ENCODE results near the gene FHOD3. TPM values are rescaled to one million over a fixed set of nuclear protein-coding genes. Genes with fewer than 3 reads are reported as not detected.
A peak's percentile ranks its signal among the peaks of the same experiment; 100 is the strongest.

FHOD3 gene
- total RNA-seq, 1 experiment from 2014 or later = 8.7 TPM

- DNase-seq (ENCODE audit: low read depth) = no peak
Observed at GRCh38 chr18:36625386-36625785, 327.9 kb downstream of the FHOD3 start.

- DNase-seq (ENCODE audit: low read depth) = no peak
Observed at GRCh38 chr18:36627637-36628036, 330.1 kb downstream of the FHOD3 start.

GRCh38 chr18:36628435-36629137, 331.1 kb downstream of the FHOD3 start:
- DNase-seq (ENCODE audit: low read depth) = peak; percentile 60

GRCh38 chr18:36629138-36629530, 331.6 kb downstream of the FHOD3 start:
- peak; percentile 45 for DNase-seq (ENCODE audit: low read depth)

- DNase-seq (ENCODE audit: low read depth) = no peak
Observed at GRCh38 chr18:36629836-36630235, 332.3 kb downstream of the FHOD3 start.

- DNase-seq (ENCODE audit: low read depth) = no peak
Observed at GRCh38 chr18:36630917-36631316, 333.4 kb downstream of the FHOD3 start.

GRCh38 chr18:36633961-36634412, 336.5 kb downstream of the FHOD3 start:
- DNase-seq (ENCODE audit: low read depth) = peak; percentile 26

GRCh38 chr18:36634573-36635216, 337.2 kb downstream of the FHOD3 start:
- DNase-seq (ENCODE audit: low read depth) = no peak

GRCh38 chr18:36635414-36636096, 338.0 kb downstream of the FHOD3 start:
- no peak for DNase-seq (ENCODE audit: low read depth)

GRCh38 chr18:36636237-36636817, 338.8 kb downstream of the FHOD3 start:
- no peak for DNase-seq (ENCODE audit: low read depth)

GRCh38 chr18:36638224-36638623, 340.7 kb downstream of the FHOD3 start:
- peak; percentile 44 for DNase-seq (ENCODE audit: low read depth)

- DNase-seq (ENCODE audit: low read depth) = peak; percentile 31
Observed at GRCh38 chr18:36640021-36640952, 342.8 kb downstream of the FHOD3 start.

GRCh38 chr18:36643061-36643460, 345.5 kb downstream of the FHOD3 start:
- no peak for DNase-seq (ENCODE audit: low read depth)

- no peak for DNase-seq (ENCODE audit: low read depth)
Observed at GRCh38 chr18:36648803-36649202, 351.3 kb downstream of the FHOD3 start.

GRCh38 chr18:36649205-36649604, 351.7 kb downstream of the FHOD3 start:
- DNase-seq (ENCODE audit: low read depth) = no peak

GRCh38 chr18:36650266-36650665, 352.8 kb downstream of the FHOD3 start:
- DNase-seq (ENCODE audit: low read depth) = no peak

- no peak for DNase-seq (ENCODE audit: low read depth)
Observed at GRCh38 chr18:36650906-36651305, 353.4 kb downstream of the FHOD3 start.

GRCh38 chr18:36652503-36652902, 355.0 kb downstream of the FHOD3 start:
- no peak for DNase-seq (ENCODE audit: low read depth)

GRCh38 chr18:36653141-36653869, 355.8 kb downstream of the FHOD3 start:
- DNase-seq (ENCODE audit: low read depth) = no peak

- no peak for DNase-seq (ENCODE audit: low read depth)
Observed at GRCh38 chr18:36653870-36654269, 356.4 kb downstream of the FHOD3 start.
